ENCODE results near the gene PCDHB16.
A peak's percentile ranks its signal among the peaks of the same experiment; 100 is the strongest.
"Not testable (repeated sequence)": the region's sequence is repeated elsewhere in the genome, so short reads cannot be mapped to it uniquely, and the experiment has no call there.

PCDHB16 gene

DNA sequence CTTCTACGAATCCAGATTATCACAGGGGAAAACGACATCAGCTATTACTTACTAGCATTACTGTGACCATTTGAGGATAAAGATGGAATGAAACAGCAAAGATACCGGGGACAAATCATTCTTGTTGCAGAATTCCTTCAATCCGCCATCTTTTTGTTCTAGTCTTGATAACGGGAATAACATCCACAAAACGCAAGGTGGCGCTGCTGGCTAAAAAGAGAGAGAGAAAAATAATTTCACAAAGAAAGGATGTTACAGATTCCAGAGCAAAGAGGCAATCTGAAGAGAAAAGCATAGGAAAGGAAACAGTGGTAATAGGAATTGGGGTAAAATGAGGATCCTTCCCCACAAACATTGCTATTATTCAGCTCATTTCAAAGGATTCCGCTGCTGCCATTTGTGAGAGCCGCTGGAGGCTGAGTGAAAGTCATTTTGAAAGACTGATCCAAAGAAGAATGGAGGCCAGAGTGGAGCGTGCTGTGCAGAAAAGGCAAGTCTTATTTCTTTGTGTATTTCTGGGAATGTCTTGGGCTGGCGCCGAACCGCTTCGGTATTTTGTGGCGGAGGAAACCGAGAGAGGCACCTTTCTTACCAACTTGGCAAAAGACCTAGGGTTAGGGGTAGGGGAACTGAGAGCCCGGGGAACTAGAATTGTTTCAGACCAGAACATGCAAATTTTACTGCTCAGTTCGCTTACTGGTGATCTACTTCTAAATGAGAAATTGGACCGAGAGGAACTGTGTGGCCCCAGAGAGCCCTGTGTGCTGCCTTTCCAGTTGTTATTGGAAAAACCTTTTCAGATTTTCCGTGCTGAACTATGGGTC is 9.6 kb upstream of the PCDHB16 start, which contains the start of gene PCDHB7:
Gene PCDHB7 (plus strand): TSS at position 264 of the 824 bp plus-strand sequence. CDS start 192 bp downstream, at position 456.
- Mint-ChIP-seq H3K27ac (no peak within 1 kb of the TSS), H3K4me1 (no peaks in the 10 kb centered on the region), H3K9me3 (peaks cover 47% of the 10 kb centered on the region), H3K36me3 (ENCODE audit: low read depth) (peaks cover 25% of the 10 kb centered on the region), H3K4me3 (peak within 1 kb of the TSS in 2 of 3 experiments; percentile 5 to 21), H3K27me3 (ENCODE audit: low read depth) (no peaks in the 10 kb centered on the region)
- TF ChIP-seq, protein P1, sequence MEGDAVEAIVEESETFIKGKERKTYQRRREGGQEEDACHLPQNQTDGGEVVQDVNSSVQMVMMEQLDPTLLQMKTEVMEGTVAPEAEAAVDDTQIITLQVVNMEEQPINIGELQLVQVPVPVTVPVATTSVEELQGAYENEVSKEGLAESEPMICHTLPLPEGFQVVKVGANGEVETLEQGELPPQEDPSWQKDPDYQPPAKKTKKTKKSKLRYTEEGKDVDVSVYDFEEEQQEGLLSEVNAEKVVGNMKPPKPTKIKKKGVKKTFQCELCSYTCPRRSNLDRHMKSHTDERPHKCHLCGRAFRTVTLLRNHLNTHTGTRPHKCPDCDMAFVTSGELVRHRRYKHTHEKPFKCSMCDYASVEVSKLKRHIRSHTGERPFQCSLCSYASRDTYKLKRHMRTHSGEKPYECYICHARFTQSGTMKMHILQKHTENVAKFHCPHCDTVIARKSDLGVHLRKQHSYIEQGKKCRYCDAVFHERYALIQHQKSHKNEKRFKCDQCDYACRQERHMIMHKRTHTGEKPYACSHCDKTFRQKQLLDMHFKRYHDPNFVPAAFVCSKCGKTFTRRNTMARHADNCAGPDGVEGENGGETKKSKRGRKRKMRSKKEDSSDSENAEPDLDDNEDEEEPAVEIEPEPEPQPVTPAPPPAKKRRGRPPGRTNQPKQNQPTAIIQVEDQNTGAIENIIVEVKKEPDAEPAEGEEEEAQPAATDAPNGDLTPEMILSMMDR (IDR thresholded peaks at IDR 0.05; ENCODE audit: unreplicated experiment in 3 of 3): no peak

DNA sequence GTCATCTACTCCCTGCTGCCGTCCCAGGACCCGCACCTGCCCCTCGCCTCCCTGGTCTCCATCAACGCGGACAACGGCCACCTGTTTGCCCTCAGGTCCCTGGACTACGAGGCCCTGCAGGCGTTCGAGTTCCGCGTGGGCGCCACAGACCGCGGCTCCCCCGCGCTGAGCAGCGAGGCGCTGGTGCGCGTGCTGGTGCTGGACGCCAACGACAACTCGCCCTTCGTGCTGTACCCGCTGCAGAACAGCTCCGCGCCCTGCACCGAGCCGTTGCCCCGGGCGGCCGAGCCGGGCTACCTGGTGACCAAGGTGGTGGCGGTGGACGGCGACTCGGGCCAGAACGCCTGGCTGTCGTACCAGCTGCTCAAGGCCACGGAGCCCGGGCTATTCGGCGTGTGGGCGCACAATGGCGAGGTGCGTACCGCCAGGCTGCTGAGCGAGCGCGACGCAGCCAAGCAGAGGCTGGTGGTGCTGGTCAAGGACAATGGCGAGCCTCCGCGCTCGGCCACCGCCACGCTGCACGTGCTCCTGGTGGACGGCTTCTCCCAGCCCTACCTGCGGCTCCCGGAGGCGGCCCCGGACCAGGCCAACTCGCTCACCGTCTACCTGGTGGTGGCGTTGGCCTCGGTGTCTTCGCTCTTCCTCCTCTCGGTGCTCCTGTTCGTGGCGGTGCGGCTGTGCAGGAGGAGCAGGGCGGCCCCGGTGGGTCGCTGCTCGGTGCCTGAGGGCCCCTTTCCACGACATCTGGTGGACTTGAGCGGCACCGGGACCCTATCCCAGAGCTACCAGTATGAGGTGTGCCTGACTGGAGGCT is 7.7 kb upstream of the PCDHB16 start:
- H3K36me3 Mint-ChIP-seq (ENCODE audit: low read depth): peaks cover 20% of the 10 kb centered on the region
- not testable (repeated sequence) for H3K27me3 Mint-ChIP-seq (ENCODE audit: low read depth); H3K4me3 Mint-ChIP-seq; H3K27ac Mint-ChIP-seq; H3K4me1 Mint-ChIP-seq
- H3K9me3 Mint-ChIP-seq: peaks cover 34% of the 10 kb centered on the region

DNA sequence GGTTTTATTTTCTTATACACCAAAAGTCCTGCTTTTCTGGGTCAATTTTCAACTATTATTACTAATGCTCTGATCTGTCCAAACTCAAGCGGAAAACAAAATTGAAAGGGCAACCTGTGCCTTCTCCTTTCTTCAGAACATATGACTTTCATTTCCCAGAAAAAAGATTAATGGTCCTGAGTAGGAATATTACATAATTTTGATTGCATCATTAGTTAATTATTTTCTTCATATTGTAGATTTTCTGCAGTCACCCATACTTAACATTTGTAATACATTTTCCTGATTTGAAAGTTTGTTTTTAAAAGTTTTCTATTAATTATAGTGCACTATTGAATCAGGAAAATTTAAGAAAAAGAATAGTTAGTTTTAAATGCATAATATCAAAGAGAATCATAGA is 6.3 kb upstream of the PCDHB16 start:
- Mint-ChIP-seq H3K27me3 (ENCODE audit: low read depth) (no peaks in the 10 kb centered on the region), H3K4me1 (no peaks in the 10 kb centered on the region), H3K9me3 (peaks cover 30% of the 10 kb centered on the region), H3K4me3 (no peak overlapping the region), H3K27ac (no peak overlapping the region), H3K36me3 (ENCODE audit: low read depth) (peaks cover 26% of the 10 kb centered on the region)
- TF ChIP-seq, protein P1 (IDR thresholded peaks at IDR 0.05; ENCODE audit: unreplicated experiment in 3 of 3): no peak

DNA sequence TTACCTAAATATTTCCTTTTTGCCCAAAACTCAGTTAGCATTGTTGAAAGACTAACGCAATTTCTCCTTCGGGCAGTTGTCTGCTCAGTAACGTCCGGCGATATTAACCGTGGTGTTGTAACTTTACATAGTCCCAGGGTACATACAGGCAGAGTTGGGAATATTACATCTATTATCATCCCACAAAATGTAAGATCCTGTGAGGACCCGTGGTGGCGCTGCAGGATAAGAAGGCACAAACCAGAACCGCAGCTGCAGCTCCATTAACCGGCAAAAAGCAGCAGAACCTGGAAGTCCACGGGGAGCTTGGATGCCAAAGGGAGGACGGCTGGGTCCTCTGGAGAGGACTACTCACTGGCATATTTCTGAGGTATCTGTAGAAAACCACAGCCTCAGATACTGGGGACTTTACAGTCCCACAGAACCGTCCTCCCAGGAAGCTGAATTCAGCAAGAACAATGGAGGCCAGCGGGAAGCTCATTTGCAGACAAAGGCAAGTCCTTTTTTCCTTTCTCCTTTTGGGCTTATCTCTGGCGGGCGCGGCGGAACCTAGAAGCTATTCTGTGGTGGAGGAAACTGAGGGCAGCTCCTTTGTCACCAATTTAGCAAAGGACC is 4.5 kb upstream of the PCDHB16 start, which contains the start of gene PCDHB8:
Gene PCDHB8 (plus strand): TSS at position 214 of the 615 bp plus-strand sequence. CDS start 245 bp downstream, at position 459.
- H3K4me3 Mint-ChIP-seq; H3K27ac Mint-ChIP-seq; H3K27me3 Mint-ChIP-seq (ENCODE audit: low read depth); H3K4me1 Mint-ChIP-seq: not testable (repeated sequence)
- Mint-ChIP-seq H3K36me3 (ENCODE audit: low read depth) (peaks cover 32% of the 10 kb centered on the region), H3K9me3 (peaks cover 38% of the 10 kb centered on the region)

DNA sequence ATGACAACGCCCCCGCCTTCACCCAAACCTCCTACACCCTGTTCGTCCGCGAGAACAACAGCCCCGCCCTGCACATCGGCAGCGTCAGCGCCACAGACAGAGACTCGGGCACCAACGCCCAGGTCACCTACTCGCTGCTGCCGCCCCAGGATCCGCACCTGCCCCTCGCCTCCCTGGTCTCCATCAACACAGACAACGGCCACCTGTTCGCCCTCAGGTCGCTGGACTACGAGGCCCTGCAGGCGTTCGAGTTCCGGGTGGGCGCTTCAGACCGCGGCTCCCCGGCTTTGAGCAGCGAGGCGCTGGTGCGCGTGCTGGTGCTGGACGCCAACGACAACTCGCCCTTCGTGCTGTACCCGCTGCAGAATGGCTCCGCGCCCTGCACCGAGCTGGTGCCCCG is 2.8 kb upstream of the PCDHB16 start:
- H3K9me3 Mint-ChIP-seq: peaks cover 36% of the 10 kb centered on the region
- H3K27ac Mint-ChIP-seq; H3K27me3 Mint-ChIP-seq (ENCODE audit: low read depth); H3K4me1 Mint-ChIP-seq; H3K4me3 Mint-ChIP-seq: not testable (repeated sequence)
- H3K36me3 Mint-ChIP-seq (ENCODE audit: low read depth): peaks cover 30% of the 10 kb centered on the region

DNA sequence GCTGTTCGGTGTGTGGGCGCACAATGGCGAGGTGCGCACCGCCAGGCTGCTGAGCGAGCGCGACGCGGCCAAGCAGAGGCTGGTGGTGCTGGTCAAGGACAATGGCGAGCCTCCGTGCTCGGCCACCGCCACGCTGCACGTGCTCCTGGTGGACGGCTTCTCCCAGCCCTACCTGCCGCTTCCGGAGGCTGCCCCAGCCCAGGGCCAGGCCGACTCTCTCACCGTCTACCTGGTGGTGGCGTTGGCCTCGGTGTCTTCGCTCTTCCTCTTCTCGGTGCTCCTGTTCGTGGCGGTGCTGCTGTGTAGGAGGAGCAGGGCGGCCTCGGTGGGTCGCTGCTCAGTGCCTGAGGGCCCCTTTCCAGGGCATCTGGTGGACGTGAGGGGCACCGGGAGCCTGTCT is 2.3 kb upstream of the PCDHB16 start:
- not testable (repeated sequence) for H3K27ac Mint-ChIP-seq; H3K4me3 Mint-ChIP-seq; H3K27me3 Mint-ChIP-seq (ENCODE audit: low read depth); H3K4me1 Mint-ChIP-seq
- Mint-ChIP-seq H3K9me3 (peaks cover 39% of the 10 kb centered on the region), H3K36me3 (ENCODE audit: low read depth) (peaks cover 36% of the 10 kb centered on the region)

DNA sequence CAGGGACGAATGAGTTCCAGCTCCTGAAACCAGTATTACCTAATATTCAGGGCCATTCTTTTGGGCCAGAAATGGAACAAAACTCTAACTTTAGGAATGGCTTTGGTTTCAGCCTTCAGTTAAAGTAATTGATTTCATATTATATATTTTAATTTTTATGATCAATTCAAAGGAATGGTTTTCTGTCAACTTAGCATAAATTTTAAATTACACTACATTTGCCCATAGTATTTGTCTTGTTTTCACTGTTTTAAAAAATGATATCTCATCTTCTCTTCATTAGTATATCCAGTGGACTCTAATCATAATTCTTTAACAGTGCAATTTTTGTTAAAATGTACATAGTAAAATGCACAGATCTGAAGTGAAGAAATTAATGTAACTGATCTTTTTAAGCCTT is 1.9 kb upstream of the PCDHB16 start:
- Mint-ChIP-seq H3K27me3 (ENCODE audit: low read depth) (peaks cover 3% of the 10 kb centered on the region), H3K36me3 (ENCODE audit: low read depth) (peaks cover 40% of the 10 kb centered on the region), H3K9me3 (peaks cover 40% of the 10 kb centered on the region), H3K4me1 (no peaks in the 10 kb centered on the region), H3K4me3 (no peak overlapping the region), H3K27ac (no peak overlapping the region)
- TF ChIP-seq, protein P1 (IDR thresholded peaks at IDR 0.05; ENCODE audit: unreplicated experiment in 3 of 3): no peak

DNA sequence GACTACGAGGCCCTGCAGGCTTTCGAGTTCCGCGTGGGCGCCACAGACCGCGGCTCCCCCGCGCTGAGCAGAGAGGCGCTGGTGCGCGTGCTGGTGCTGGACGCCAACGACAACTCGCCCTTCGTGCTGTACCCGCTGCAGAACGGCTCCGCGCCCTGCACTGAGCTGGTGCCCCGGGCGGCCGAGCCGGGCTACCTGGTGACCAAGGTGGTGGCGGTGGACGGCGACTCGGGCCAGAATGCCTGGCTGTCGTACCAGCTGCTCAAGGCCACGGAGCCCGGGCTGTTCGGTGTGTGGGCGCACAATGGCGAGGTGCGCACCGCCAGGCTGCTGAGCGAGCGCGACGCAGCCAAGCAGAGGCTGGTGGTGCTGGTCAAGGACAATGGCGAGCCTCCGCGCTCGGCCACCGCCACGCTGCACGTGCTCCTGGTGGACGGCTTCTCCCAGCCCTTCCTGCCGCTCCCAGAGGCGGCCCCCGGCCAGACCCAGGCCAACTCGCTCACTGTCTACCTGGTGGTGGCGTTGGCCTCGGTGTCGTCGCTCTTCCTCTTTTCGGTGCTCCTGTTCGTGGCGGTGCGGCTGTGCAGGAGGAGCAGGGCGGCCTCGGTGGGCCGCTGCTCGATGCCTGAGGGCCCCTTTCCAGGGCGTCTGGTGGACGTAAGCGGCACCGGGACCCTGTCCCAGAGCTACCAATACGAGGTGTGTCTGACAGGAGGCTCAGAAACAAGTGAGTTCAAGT is 2.1 kb downstream of the PCDHB16 start:
- Mint-ChIP-seq H3K36me3 (ENCODE audit: low read depth) (peaks cover 72% of the 10 kb centered on the region), H3K9me3 (peaks cover 67% of the 10 kb centered on the region)
- H3K27me3 Mint-ChIP-seq (ENCODE audit: low read depth); H3K27ac Mint-ChIP-seq; H3K4me1 Mint-ChIP-seq; H3K4me3 Mint-ChIP-seq: not testable (repeated sequence)
